ENCODE data around the gene CFHR3. TPM values are rescaled to one million over a fixed set of nuclear protein-coding genes. Genes with fewer than 3 reads are reported as not detected.

CFHR3 gene
- total RNA-seq, 1 experiment from 2014 or later = not detected

Other genes starting within 250 kb of the CFHR3 start
- gene KCNT2, start 166.4 kb upstream of the CFHR3 start, total RNA-seq (2014; rRNA removed; shearing (Covaris generic)) = 0.18 and 0.56 TPM in 2 replicates
- 57.0 and 74.2 TPM in 2 replicates for gene CFH, start 122.8 kb upstream of the CFHR3 start, total RNA-seq (2014; rRNA removed; shearing (Covaris generic))
- gene CFHR1, start 44.9 kb downstream of the CFHR3 start, total RNA-seq (2014; rRNA removed; shearing (Covaris generic)) = 0.39 and 0.41 TPM in 2 replicates
- not detected in 2 replicates for gene CFHR4, start 113.2 kb downstream of the CFHR3 start, total RNA-seq (2014; rRNA removed; shearing (Covaris generic))
- not detected in 2 replicates for gene CFHR2, start 168.9 kb downstream of the CFHR3 start, total RNA-seq (2014; rRNA removed; shearing (Covaris generic))
- not detected in 2 replicates for gene CFHR5, start 202.7 kb downstream of the CFHR3 start, total RNA-seq (2014; rRNA removed; shearing (Covaris generic))